HG03159 (cell line): ENCODE results near the gene CLSTN2.

Experiments
- ATAC-seq: cut with Tn5 transposase; IDR thresholded peaks from one replicate; pipeline ENCODE4 v1.9.1; 2021; ENCODE audit warnings: mild to moderate bottlenecking, moderate library complexity; ENCODE audit not compliant: unreplicated experiment

The CLSTN2 gene

GRCh38 chr3:140626856-140627255 lies 691.9 kb downstream of the CLSTN2 start:
- no peak for ATAC-seq
